HuH-7.5 (cell line): Measurements from ENCODE around the gene MOGAT2.
"Not testable (repeated sequence)": the region's sequence is repeated elsewhere in the genome, so short reads cannot be mapped to it uniquely, and the experiment has no call there.

Experiments used
- DNase-seq: peaks from one replicate; pipeline ENCODE4 v3.0.0; 2011; ENCODE audit warnings: low spot score

MOGAT2 gene

GRCh38 chr11:75717608-75718418 is at the start of gene MOGAT2:
Gene MOGAT2, plus strand, starts transcription at chr11:75717838. Its CDS starts 51 bp downstream, at chr11:75717889.
- DNase-seq, result no peak

- no peak for DNase-seq
Measured at GRCh38 chr11:75668451-75669297, 49.0 kb upstream of the MOGAT2 start, which contains the start of gene MAP6. Gene MAP6, minus strand, starts transcription at chr11:75669038. Its CDS starts 669 bp downstream, at chr11:75668369.

- no peak for DNase-seq
Measured at GRCh38 chr11:75673977-75674582, 43.6 kb upstream of the MOGAT2 start.

- no peak for DNase-seq
Measured at GRCh38 chr11:75677275-75677674, 40.4 kb upstream of the MOGAT2 start.

- DNase-seq, result no peak
Measured at GRCh38 chr11:75677909-75678308, 39.7 kb upstream of the MOGAT2 start.

- no peak for DNase-seq
Measured at GRCh38 chr11:75678620-75679259, 38.9 kb upstream of the MOGAT2 start.

GRCh38 chr11:75679566-75679965 is 38.1 kb upstream of the MOGAT2 start:
- no peak for DNase-seq

GRCh38 chr11:75683856-75684255 is 33.8 kb upstream of the MOGAT2 start:
- not testable (repeated sequence) for DNase-seq

GRCh38 chr11:75689863-75690609 is 27.6 kb upstream of the MOGAT2 start:
- DNase-seq, result no peak

GRCh38 chr11:75691804-75692203 is 25.8 kb upstream of the MOGAT2 start:
- no peak for DNase-seq

- DNase-seq, result no peak
Measured at GRCh38 chr11:75697906-75698581, 19.6 kb upstream of the MOGAT2 start.

GRCh38 chr11:75700940-75701339 is 16.7 kb upstream of the MOGAT2 start:
- no peak for DNase-seq

GRCh38 chr11:75703695-75704237 is 13.9 kb upstream of the MOGAT2 start:
- no peak for DNase-seq

- no peak for DNase-seq
Measured at GRCh38 chr11:75705541-75705940, 12.1 kb upstream of the MOGAT2 start.

- peak; percentile 71 for DNase-seq
Measured at GRCh38 chr11:75706260-75706729, 11.3 kb upstream of the MOGAT2 start.

GRCh38 chr11:75714211-75714610 is 3.4 kb upstream of the MOGAT2 start:
- no peak for DNase-seq

- no peak for DNase-seq
Measured at GRCh38 chr11:75715688-75716087, 1.9 kb upstream of the MOGAT2 start.

GRCh38 chr11:75716659-75717058 is 979 bp upstream of the MOGAT2 start:
- DNase-seq, result no peak

GRCh38 chr11:75718419-75719339 is 1.0 kb downstream of the MOGAT2 start:
- DNase-seq, result no peak
